Neuronal stem cell (in vitro differentiated cells): ENCODE results near the gene NGF.

ENCODE experiments used
- DNase-seq: peaks from one replicate; pipeline ENCODE4 v3.0.0-alpha.2; 2013; ENCODE audit warnings: low spot score
- H2AFZ ChIP-seq: one replicate; pipeline ENCODE4 v1.6.1; 2013; ENCODE audit warnings: mild to moderate bottlenecking, low read length, inconsistent platforms
- H2AK5ac ChIP-seq: 2 replicates; pipeline ENCODE4 v1.6.1; 2013; ENCODE audit warnings: low read depth, mild to moderate bottlenecking, inconsistent platforms, low read length, moderate library complexity, mixed read lengths
- H2BK120ac ChIP-seq: 2 replicates; pipeline ENCODE4 v1.6.1; 2013; ENCODE audit warnings: low read depth, mild to moderate bottlenecking, inconsistent platforms, low read length, moderate library complexity, mixed read lengths
- H2BK12ac ChIP-seq: one replicate; pipeline ENCODE4 v1.6.1; 2013; ENCODE audit warnings: low read length, inconsistent platforms
- H2BK15ac ChIP-seq: 2 replicates; pipeline ENCODE4 v1.6.1; 2013; ENCODE audit warnings: mild to moderate bottlenecking, low read length, inconsistent platforms, mixed read lengths
- H2BK5ac ChIP-seq: one replicate; pipeline ENCODE4 v1.6.1; 2013; ENCODE audit warnings: inconsistent platforms, mild to moderate bottlenecking, low read length, moderate library complexity
- H3K14ac ChIP-seq: one replicate; pipeline ENCODE4 v1.6.1; 2013; ENCODE audit warnings: low read length, inconsistent platforms
- H3K18ac ChIP-seq: 2 replicates; pipeline ENCODE4 v1.6.1; 2013; ENCODE audit warnings: low read length, inconsistent platforms
- H3K23ac ChIP-seq: 2 replicates; pipeline ENCODE4 v1.6.1; 2013; ENCODE audit warnings: low read depth, mild to moderate bottlenecking, mixed read lengths, low read length, inconsistent platforms; ENCODE audit not compliant: poor library complexity
- H3K27ac ChIP-seq: replicated peaks from 3 replicates; pipeline ENCODE4 v1.5.1; 2013; ENCODE audit warnings: low read length, inconsistent platforms
- H3K27me3 ChIP-seq, 3 experiments: 2 replicates each; pipeline ENCODE4 v1.6.1; 2013; ENCODE audit warnings: low read length in 3 of 3, mild to moderate bottlenecking in 2 of 3, inconsistent platforms in 1 of 3, low read depth in 1 of 3, mixed read lengths in 1 of 3, moderate library complexity in 1 of 3; ENCODE audit not compliant: control insufficient read depth in 3 of 3, insufficient read depth in 3 of 3
- H3K36me3 ChIP-seq, 2 donors: replicated peaks in 1 of 2; 2 replicates each; pipeline ENCODE4 v1.6.1; 2013; ENCODE audit warnings: low read length in 2 of 2; ENCODE audit not compliant: control insufficient read depth in 2 of 2, insufficient read depth in 2 of 2
- H3K4ac ChIP-seq: 2 replicates; pipeline ENCODE4 v1.6.1; 2013; ENCODE audit warnings: inconsistent platforms, mild to moderate bottlenecking, low read length, moderate library complexity
- H3K4me1 ChIP-seq, 2 donors: 1 replicate in 1 of 2; 2 replicates in 1 of 2; pipeline ENCODE4 v1.6.1; 2013; ENCODE audit warnings: low read length in 2 of 2, low read depth in 1 of 2; ENCODE audit not compliant: control insufficient read depth in 2 of 2, insufficient read depth in 1 of 2
- H3K4me2 ChIP-seq: one replicate; pipeline ENCODE4 v1.6.1; 2013; ENCODE audit warnings: mild to moderate bottlenecking, low read length, inconsistent platforms; ENCODE audit not compliant: insufficient read depth, poor library complexity, severe bottlenecking
- H3K4me3 ChIP-seq, 2 donors: 2 replicates each; pipeline ENCODE4 v1.5.1; 2013; ENCODE audit warnings: low read length in 2 of 2, mild to moderate bottlenecking in 2 of 2, inconsistent platforms in 1 of 2, moderate library complexity in 1 of 2
- H3K79me1 ChIP-seq: one replicate; pipeline ENCODE4 v1.6.1; 2013; ENCODE audit warnings: low read depth, mild to moderate bottlenecking, inconsistent platforms, low read length, moderate library complexity
- H3K9ac ChIP-seq: one replicate; pipeline ENCODE4 v1.6.1; 2013; ENCODE audit warnings: mild to moderate bottlenecking, low read depth, low read length, inconsistent platforms; ENCODE audit not compliant: poor library complexity
- H3K9me3 ChIP-seq, 2 donors: replicated peaks in 1 of 2; 2 replicates each; pipeline versions ENCODE3 to v1.6.1; 2013; ENCODE audit warnings: low read length in 2 of 2, mild to moderate bottlenecking in 2 of 2, inconsistent platforms in 1 of 2, low read depth in 1 of 2, mixed read lengths in 1 of 2, moderate library complexity in 1 of 2; ENCODE audit not compliant: control insufficient read depth in 2 of 2, insufficient read depth in 1 of 2
- H4K8ac ChIP-seq: one replicate; pipeline ENCODE4 v1.6.1; 2013; ENCODE audit warnings: low read depth, mild to moderate bottlenecking, inconsistent platforms, low read length, moderate library complexity
- H4K91ac ChIP-seq: one replicate; pipeline ENCODE4 v1.6.1; 2013; ENCODE audit warnings: low read length, low read depth, mild to moderate bottlenecking, inconsistent platforms; ENCODE audit not compliant: poor library complexity
- WGBS, 2 donors: extraction: QIAGEN DNeasy Blood & Tissue Kit; methylation state at CpG; one replicate each; pipeline ENCODE4 v1.1.7; 2013; ENCODE audit warnings: missing lambda C conversion rate in 2 of 2, mixed read lengths in 1 of 2; ENCODE audit not compliant: insufficient read length in 2 of 2, insufficient replicate concordance in 1 of 2; ENCODE audit errors: extremely low coverage in 2 of 2; 5-methylcytosine and 5-hydroxymethylcytosine counted together

Gene NGF

DNA sequence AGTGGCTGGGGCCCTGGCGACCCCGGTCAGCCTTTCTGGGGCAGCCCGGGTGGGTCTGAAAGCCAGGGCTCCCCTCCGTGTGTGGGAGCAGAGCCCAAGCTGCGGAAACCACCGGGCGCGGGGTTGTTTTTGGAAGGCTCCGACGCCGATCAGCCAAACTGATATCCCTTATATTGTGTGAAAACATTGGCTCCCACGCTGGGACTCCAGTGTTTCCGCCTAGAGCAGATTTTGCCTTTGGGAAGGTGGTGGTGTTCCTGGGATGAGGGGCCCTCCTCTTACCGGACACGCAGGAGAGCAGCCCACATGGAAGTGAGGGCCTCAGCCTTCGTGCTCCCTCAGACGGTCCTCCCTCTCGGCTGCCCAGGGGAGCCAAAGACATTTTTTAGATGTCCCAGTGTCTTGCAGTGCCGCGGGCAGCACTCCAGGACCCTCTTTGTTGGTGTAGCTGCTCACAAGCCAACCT is 54.3 kb downstream of the NGF start:
- peaks cover 0 to 3% of the 10 kb centered on the region in 2 donors for H3K4me1 ChIP-seq

DNA sequence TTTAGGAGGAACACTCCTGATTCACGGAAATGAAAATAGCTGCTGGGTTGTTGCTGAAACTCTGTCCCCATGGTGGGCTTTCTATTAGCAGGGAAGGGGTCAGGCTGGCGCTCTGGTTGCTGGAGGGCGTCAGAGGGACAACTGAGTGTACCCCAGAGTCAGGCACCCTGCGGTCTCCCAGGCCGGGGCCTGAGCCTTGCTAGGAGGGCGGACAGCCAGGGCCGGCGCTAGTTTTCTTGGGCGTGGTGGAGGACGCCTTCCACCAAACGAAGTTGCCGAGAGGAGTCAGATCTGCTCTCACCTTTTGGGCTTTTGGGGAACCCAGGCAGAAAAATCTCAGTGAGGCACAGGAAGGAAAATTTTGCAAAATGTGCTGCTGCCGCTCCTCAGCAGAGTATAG is 54.8 kb downstream of the NGF start:
- H2BK120ac ChIP-seq = no peak overlapping the region
- no peak overlapping the region for H3K4me3 ChIP-seq

More for the DNA sequence above, 54.3 kb downstream of the NGF start:
- H4K91ac ChIP-seq = no peak overlapping the region
- no peak for DNase-seq
- no peak overlapping the region for H3K14ac ChIP-seq
- H2BK12ac ChIP-seq = no peak overlapping the region
- H2AFZ ChIP-seq = no peak overlapping the region
- no peaks in the 10 kb centered on the region for H3K9me3 ChIP-seq
- H2BK120ac ChIP-seq = peak overlapping the region; percentile 9
- WGBS, 2 donors = no CpG with 5 or more reads among the region's 20 CpGs
- no peaks in the 10 kb centered on the region for H3K79me1 ChIP-seq
- no peak overlapping the region for H4K8ac ChIP-seq
- no peak overlapping the region for H3K23ac ChIP-seq
- no peak overlapping the region for H2AK5ac ChIP-seq
- H2BK5ac ChIP-seq = no peak overlapping the region
- no peak overlapping the region for H3K4me2 ChIP-seq
- H3K36me3 ChIP-seq = no peaks in the 10 kb centered on the region
- no peak overlapping the region for H3K4me3 ChIP-seq
- no peak overlapping the region for H2BK15ac ChIP-seq
- no peak overlapping the region for H3K9ac ChIP-seq
- no peaks in the 10 kb centered on the region for H3K27me3 ChIP-seq
- no peak overlapping the region for H3K27ac ChIP-seq
- H3K4ac ChIP-seq = no peak overlapping the region
- no peak overlapping the region for H3K18ac ChIP-seq

GRCh38 chr1:115282807-115283208 is 55.2 kb downstream of the NGF start:
- Histone ChIP-seq H3K4ac (no peak overlapping the region), H4K91ac (no peak overlapping the region), H2AK5ac (no peak overlapping the region), H2BK12ac (no peak overlapping the region), H4K8ac (no peak overlapping the region), H2AFZ (no peak overlapping the region), H3K14ac (no peak overlapping the region), H3K27ac (no peak overlapping the region), H3K79me1 (no peaks in the 10 kb centered on the region), H3K9me3 (no peaks in the 10 kb centered on the region), H3K23ac (no peak overlapping the region), H2BK5ac (no peak overlapping the region), H3K27me3 (no peaks in the 10 kb centered on the region), H2BK15ac (no peak overlapping the region), H3K18ac (no peak overlapping the region), H2BK120ac (no peak overlapping the region), H3K4me2 (no peak overlapping the region), H3K9ac (no peak overlapping the region), H3K4me3 (no peak overlapping the region), H3K4me1 (peaks cover 0 to 3% of the 10 kb centered on the region in 2 donors), H3K36me3 (no peaks in the 10 kb centered on the region)
- no peak for DNase-seq
- WGBS, 2 donors = no CpG with 5 or more reads among the region's 11 CpGs

More for the DNA sequence above, 54.8 kb downstream of the NGF start:
- Histone ChIP-seq H3K4me2 (no peak overlapping the region), H3K4ac (no peak overlapping the region), H4K8ac (no peak overlapping the region), H3K4me1 (peaks cover 0 to 3% of the 10 kb centered on the region in 2 donors), H3K18ac (peak overlapping the region; percentile 21), H3K23ac (no peak overlapping the region), H3K79me1 (no peaks in the 10 kb centered on the region), H2AK5ac (no peak overlapping the region), H3K9ac (no peak overlapping the region), H2AFZ (no peak overlapping the region), H4K91ac (no peak overlapping the region), H2BK15ac (no peak overlapping the region), H3K14ac (no peak overlapping the region), H3K27ac (no peak overlapping the region), H2BK5ac (no peak overlapping the region), H2BK12ac (no peak overlapping the region), H3K27me3 (no peaks in the 10 kb centered on the region), H3K9me3 (no peaks in the 10 kb centered on the region), H3K36me3 (no peaks in the 10 kb centered on the region)
- WGBS, 2 donors = no CpG with 5 or more reads among the region's 13 CpGs
- no peak for DNase-seq

DNA sequence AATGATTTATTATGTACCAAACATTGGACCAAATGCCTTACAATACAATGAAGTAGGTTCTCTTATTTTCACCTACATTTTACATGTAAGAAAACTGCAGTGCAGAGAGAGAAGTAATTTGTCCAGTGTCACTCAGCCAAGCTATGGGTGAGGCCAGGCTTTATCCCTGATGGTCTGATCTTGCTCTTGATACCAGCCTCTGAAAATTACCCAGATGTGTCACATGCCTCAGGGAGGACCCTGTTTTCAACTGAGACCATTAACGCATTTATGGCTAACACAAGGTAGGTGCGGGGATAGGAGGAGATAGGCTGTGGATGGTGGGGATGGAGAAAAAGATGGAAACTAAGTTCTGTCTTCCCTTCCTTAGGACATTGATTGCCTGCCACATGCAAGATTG is 56.9 kb downstream of the NGF start:
- no peak overlapping the region for H2BK15ac ChIP-seq
- no peak overlapping the region for H4K8ac ChIP-seq
- H3K36me3 ChIP-seq = no peaks in the 10 kb centered on the region
- no peak overlapping the region for H3K23ac ChIP-seq
- H2BK5ac ChIP-seq = no peak overlapping the region
- no peak overlapping the region for H3K4me3 ChIP-seq
- no peak overlapping the region for H3K27ac ChIP-seq
- H3K4me1 ChIP-seq = peaks cover 0 to 3% of the 10 kb centered on the region in 2 donors
- no CpG with 5 or more reads among the region's 2 CpGs for WGBS, 2 donors
- no peak overlapping the region for H4K91ac ChIP-seq
- H2BK120ac ChIP-seq = no peak overlapping the region
- no peak overlapping the region for H3K14ac ChIP-seq
- no peak for DNase-seq
- no peak overlapping the region for H3K4me2 ChIP-seq
- H3K18ac ChIP-seq = no peak overlapping the region
- no peak overlapping the region for H3K9ac ChIP-seq
- no peaks in the 10 kb centered on the region for H3K79me1 ChIP-seq
- H3K4ac ChIP-seq = no peak overlapping the region
- H2AK5ac ChIP-seq = no peak overlapping the region
- no peak overlapping the region for H2AFZ ChIP-seq
- H3K9me3 ChIP-seq = no peaks in the 10 kb centered on the region
- no peaks in the 10 kb centered on the region for H3K27me3 ChIP-seq
- no peak overlapping the region for H2BK12ac ChIP-seq
